Ishikawa (cell line): ENCODE results near the gene SLC36A3.

Source experiments
- CEBPB ChIP-seq: IDR thresholded peaks from 2 replicates; pipeline ENCODE4 v1.6.1; 2012
- CREB1 ChIP-seq: IDR thresholded peaks from 2 replicates; pipeline ENCODE4 v1.6.1; 2012; ENCODE audit warnings: low read depth
- EGR1 ChIP-seq: IDR thresholded peaks from 2 replicates; pipeline ENCODE4 v1.6.1; 2012
- EP300 ChIP-seq: IDR thresholded peaks from 2 replicates; pipeline ENCODE4 v1.6.1; 2012; ENCODE audit warnings: borderline replicate concordance
- FOXM1 ChIP-seq: IDR thresholded peaks from 2 replicates; pipeline ENCODE4 v1.6.1; 2012; ENCODE audit warnings: low read depth, borderline replicate concordance
- NFIC ChIP-seq: IDR thresholded peaks from 2 replicates; pipeline ENCODE4 v1.6.1; 2012
- RAD21 ChIP-seq: IDR thresholded peaks from 2 replicates; pipeline ENCODE4 v1.6.1; 2012; ENCODE audit warnings: low read depth
- TAF1 ChIP-seq: IDR thresholded peaks from 2 replicates; pipeline ENCODE4 v1.6.1; 2012; ENCODE audit warnings: low read depth, mild to moderate bottlenecking
- TCF12 ChIP-seq: IDR thresholded peaks from 2 replicates; pipeline ENCODE4 v1.6.1; 2012; ENCODE audit warnings: low read depth
- TEAD4 ChIP-seq: IDR thresholded peaks from 2 replicates; pipeline ENCODE4 v1.6.1; 2012
- YY1 ChIP-seq: IDR thresholded peaks from 2 replicates; pipeline ENCODE4 v1.6.1; 2012; ENCODE audit warnings: low read depth
- ZBTB7A ChIP-seq: IDR thresholded peaks from 2 replicates; pipeline ENCODE4 v1.6.1; 2012; ENCODE audit warnings: low read depth
- TF ChIP-seq, protein P1 (sequence below): IDR thresholded peaks from 2 replicates; pipeline ENCODE4 v1.6.1; 2012; ENCODE audit warnings: low read depth, mild to moderate bottlenecking
- TF ChIP-seq, protein P2 (sequence below): IDR thresholded peaks from 2 replicates; pipeline ENCODE4 v1.6.1; 2012
- TF ChIP-seq, protein P3 (sequence below): IDR thresholded peaks from 2 replicates; pipeline ENCODE4 v1.6.1; 2012

The SLC36A3 gene

DNA sequence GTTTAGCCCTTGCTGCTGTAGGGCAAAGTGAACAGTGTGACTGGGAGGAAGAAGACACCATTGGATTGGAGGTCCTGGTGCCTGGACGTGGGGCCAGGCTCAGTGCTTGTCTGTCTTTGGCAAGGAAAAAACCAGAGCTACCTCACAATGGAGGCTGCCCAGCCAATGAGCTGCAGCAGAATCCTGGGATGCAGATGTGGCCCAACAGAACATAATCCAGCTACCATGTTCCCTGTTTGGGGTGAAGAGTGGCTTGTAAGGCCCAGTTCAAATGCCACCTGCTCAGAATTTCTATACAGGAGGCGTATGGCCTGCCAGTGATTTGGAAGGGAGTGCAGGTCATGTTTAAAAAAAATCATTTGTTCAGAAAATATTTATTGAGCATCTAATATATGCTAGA is at the start of gene SLC36A3:
Gene SLC36A3 (minus strand): TSS at position 101 of the 400 bp plus-strand sequence. CDS start 412 bp downstream, outside the sequence.
- TF ChIP-seq, protein P1, sequence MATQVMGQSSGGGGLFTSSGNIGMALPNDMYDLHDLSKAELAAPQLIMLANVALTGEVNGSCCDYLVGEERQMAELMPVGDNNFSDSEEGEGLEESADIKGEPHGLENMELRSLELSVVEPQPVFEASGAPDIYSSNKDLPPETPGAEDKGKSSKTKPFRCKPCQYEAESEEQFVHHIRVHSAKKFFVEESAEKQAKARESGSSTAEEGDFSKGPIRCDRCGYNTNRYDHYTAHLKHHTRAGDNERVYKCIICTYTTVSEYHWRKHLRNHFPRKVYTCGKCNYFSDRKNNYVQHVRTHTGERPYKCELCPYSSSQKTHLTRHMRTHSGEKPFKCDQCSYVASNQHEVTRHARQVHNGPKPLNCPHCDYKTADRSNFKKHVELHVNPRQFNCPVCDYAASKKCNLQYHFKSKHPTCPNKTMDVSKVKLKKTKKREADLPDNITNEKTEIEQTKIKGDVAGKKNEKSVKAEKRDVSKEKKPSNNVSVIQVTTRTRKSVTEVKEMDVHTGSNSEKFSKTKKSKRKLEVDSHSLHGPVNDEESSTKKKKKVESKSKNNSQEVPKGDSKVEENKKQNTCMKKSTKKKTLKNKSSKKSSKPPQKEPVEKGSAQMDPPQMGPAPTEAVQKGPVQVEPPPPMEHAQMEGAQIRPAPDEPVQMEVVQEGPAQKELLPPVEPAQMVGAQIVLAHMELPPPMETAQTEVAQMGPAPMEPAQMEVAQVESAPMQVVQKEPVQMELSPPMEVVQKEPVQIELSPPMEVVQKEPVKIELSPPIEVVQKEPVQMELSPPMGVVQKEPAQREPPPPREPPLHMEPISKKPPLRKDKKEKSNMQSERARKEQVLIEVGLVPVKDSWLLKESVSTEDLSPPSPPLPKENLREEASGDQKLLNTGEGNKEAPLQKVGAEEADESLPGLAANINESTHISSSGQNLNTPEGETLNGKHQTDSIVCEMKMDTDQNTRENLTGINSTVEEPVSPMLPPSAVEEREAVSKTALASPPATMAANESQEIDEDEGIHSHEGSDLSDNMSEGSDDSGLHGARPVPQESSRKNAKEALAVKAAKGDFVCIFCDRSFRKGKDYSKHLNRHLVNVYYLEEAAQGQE, result no peak
- no peak for TF ChIP-seq CREB1
- no peak for TF ChIP-seq TAF1
- TF ChIP-seq EGR1, result no peak
- TF ChIP-seq YY1, result no peak
- TF ChIP-seq TCF12, result no peak
- TF ChIP-seq, protein P2, sequence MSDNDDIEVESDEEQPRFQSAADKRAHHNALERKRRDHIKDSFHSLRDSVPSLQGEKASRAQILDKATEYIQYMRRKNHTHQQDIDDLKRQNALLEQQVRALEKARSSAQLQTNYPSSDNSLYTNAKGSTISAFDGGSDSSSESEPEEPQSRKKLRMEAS, result no peak

DNA sequence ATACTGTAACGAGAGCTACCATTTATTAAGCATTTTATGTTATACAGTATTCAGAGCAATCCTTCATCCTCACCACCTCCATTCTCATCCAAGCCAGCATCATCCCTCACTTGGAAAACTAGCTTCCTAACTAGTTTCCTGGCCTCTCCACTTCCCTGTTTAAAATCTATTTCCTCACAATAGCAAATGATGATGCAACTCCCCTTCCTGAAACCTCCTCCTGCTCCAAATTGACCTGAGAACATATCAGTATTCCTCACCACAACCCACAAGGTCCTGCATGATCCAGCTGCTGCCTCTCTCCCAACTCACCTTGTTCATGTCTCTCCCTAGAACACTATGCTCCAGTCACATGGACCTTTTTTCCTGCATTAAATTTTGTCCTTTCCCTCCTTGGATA is 48.1 kb upstream of the SLC36A3 start:
- no peak for TF ChIP-seq YY1
- 0 out of 2 replicates have a peak, but pooled peaks have one; percentile 38 for TF ChIP-seq CEBPB
- TF ChIP-seq, protein P3, sequence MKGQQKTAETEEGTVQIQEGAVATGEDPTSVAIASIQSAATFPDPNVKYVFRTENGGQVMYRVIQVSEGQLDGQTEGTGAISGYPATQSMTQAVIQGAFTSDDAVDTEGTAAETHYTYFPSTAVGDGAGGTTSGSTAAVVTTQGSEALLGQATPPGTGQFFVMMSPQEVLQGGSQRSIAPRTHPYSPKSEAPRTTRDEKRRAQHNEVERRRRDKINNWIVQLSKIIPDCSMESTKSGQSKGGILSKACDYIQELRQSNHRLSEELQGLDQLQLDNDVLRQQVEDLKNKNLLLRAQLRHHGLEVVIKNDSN, result no peak
- no peak for TF ChIP-seq RAD21
- TF ChIP-seq NFIC, result no peak
- TF ChIP-seq, protein P1, result no peak
- TF ChIP-seq TCF12, result no peak

DNA sequence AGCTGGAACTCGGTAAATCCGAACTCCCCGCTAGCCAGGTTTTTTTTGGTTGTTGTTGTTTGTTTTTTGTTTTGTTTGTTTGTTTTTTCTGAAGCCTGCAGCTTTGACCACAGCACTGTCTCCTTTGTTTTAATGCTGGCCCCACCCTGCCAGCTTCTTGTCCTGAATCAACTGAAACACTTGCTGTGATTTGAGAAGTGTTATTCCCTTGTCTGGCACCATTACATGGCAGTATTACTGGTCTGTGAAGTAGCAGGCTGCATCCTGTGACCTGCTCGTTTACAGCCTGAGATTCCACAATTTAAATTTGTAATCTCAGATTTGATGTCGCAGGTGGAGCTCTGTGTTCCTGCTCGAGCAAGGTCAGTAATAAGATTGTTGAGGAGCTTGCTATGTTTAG is 45.2 kb upstream of the SLC36A3 start:
- TF ChIP-seq YY1, result no peak

DNA sequence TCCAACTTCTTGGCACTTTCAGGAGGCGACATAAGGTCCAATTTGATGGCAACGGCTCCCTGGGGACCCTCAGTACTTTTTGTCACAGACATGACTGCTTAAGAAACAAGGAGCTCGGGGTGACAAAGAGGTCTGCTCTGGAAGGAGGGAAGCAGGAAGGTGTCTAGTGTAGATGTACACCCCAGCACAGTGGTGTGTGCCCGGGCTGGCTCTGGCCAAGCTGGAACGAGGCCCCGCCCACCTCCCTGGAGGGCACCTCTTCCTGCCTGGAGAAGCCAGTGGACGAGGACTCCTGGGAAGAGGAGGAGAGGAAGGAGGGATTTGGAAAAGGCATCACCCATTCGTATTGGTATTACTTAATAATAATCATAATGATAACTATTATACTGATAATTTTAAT is 43.8 kb upstream of the SLC36A3 start, which contains the start of gene SLC36A2:
Gene SLC36A2 (minus strand): TSS at position 191 of the 400 bp plus-strand sequence. CDS start 99 bp downstream, at position 92.
- TF ChIP-seq CEBPB, result no peak
- TF ChIP-seq FOXM1, result no peak
- TF ChIP-seq YY1, result no peak
- no peak for TF ChIP-seq EGR1
- TF ChIP-seq TCF12, result no peak
- no peak for TF ChIP-seq TEAD4
- TF ChIP-seq CREB1, result no peak
- TF ChIP-seq, protein P2, result no peak
- TF ChIP-seq EP300, result no peak
- no peak for TF ChIP-seq RAD21

DNA sequence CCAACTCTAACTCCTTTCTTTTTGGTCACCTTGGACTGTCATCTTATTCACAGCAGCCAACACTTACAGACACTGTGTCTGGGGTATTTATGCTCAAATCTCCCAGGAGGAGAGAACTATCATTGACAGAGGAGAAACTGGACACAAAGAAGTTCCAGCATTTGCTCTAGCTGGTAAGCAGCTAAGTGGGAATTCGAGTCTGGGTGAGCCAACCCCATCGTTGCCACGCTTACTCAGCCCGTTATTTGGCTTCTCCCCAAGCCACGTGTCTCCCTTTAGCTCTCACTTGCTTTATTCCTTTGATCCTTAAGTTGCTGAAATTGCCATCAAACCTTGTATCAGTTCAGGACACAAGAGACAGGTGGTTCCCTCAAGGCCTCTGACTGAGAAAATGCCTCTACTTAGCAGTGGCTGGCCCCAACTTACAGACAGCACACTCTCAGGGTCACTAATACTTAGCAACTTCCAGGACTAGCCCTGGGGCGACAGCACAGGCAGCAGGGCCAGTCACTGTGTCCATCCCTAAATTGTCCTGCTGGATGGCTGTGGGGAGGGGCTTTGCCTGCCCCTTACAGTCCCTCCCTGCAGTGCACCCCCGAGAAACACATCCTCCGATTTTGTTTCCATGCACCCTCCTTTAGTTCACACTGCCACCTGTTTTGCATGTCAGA is 42.4 kb upstream of the SLC36A3 start:
- TF ChIP-seq NFIC (no peak), TCF12 (no peak), FOXM1 (no peak), EP300 (no peak), TEAD4 (no peak), YY1 (no peak), ZBTB7A (no peak), TAF1 (no peak)
- TF ChIP-seq, protein P3, result no peak
- TF ChIP-seq, protein P1, result no peak
- TF ChIP-seq, protein P2, result no peak
